HFFc6 (cell line): ENCODE data around the gene DLG2. TPM values are rescaled to one million over a fixed set of nuclear protein-coding genes. Genes with fewer than 3 reads are reported as not detected.
"Not testable (repeated sequence)": the region's sequence is repeated elsewhere in the genome, so short reads cannot be mapped to it uniquely, and the experiment has no call there.

Source experiments
- DNase-seq: peaks from one replicate; pipeline ENCODE4 v3.0.0-alpha.2; 2018
- H3K27ac Mint-ChIP-seq: 2 replicates; pipeline ENCODE4 v1.8.0; 2020; ENCODE audit warnings: mild to moderate bottlenecking, mixed read lengths
- H3K27me3 Mint-ChIP-seq: 2 replicates; pipeline ENCODE4 v1.8.0; 2021; ENCODE audit warnings: mild to moderate bottlenecking, moderate library complexity, mixed read lengths; ENCODE audit not compliant: insufficient read depth
- H3K36me3 Mint-ChIP-seq: 2 replicates; pipeline ENCODE4 v1.8.0; 2021; ENCODE audit warnings: low read depth, mixed read lengths
- H3K4me1 Mint-ChIP-seq: 2 replicates; pipeline ENCODE4 v1.8.0; 2020; ENCODE audit warnings: low read depth, mixed read lengths
- H3K4me3 Mint-ChIP-seq: 2 replicates; pipeline ENCODE4 v1.8.0; 2020; ENCODE audit warnings: mild to moderate bottlenecking, moderate library complexity, mixed read lengths
- H3K9me3 Mint-ChIP-seq: 2 replicates; pipeline ENCODE4 v1.8.0; 2020; ENCODE audit warnings: mild to moderate bottlenecking, mixed read lengths
- CTCF ChIP-seq: fragments of 200-600 bp; sonication (generic); IDR thresholded peaks from 2 replicates; pipeline ENCODE4 v1.5.0; 2021; ENCODE audit warnings: antibody characterized with exemption, mild to moderate bottlenecking
- total RNA-seq, 6 experiments: library from RNA; stranded (reverse); fragmentation: NEBNext Ultra II Directional; extraction: Animal tissue kit (Norgen Biotek cat#: 25700); gene quantifications; 2 replicates in 1 of 6; 3 replicates in 5 of 6; pipeline ENCODE4 v1.2.3, GENCODE V29; 2021

Gene DLG2
- total RNA-seq, 6 experiments from 2014 or later, result 0.39 to 1.00 (median 0.80) TPM; not detected in 1

GRCh38 chr11:85236211-85236610 lies 390.9 kb downstream of the DLG2 start:
- no peak for DNase-seq
- no peaks in the 10 kb centered on the region for H3K4me1 Mint-ChIP-seq
- TF ChIP-seq CTCF, result no peak
- no peak overlapping the region for H3K27ac Mint-ChIP-seq
- no peaks in the 10 kb centered on the region for H3K27me3 Mint-ChIP-seq
- H3K36me3 Mint-ChIP-seq, result no peaks in the 10 kb centered on the region
- peaks cover 24% of the 10 kb centered on the region for H3K9me3 Mint-ChIP-seq
- H3K4me3 Mint-ChIP-seq, result no peak overlapping the region

GRCh38 chr11:85232559-85232958 lies 394.6 kb downstream of the DLG2 start:
- no peak for TF ChIP-seq CTCF
- no peaks in the 10 kb centered on the region for H3K27me3 Mint-ChIP-seq
- no peak overlapping the region for H3K4me3 Mint-ChIP-seq
- peaks cover 24% of the 10 kb centered on the region for H3K9me3 Mint-ChIP-seq
- H3K4me1 Mint-ChIP-seq, result no peaks in the 10 kb centered on the region
- no peak for DNase-seq
- no peak overlapping the region for H3K27ac Mint-ChIP-seq
- no peaks in the 10 kb centered on the region for H3K36me3 Mint-ChIP-seq

GRCh38 chr11:85231588-85231987 lies 395.6 kb downstream of the DLG2 start:
- H3K4me1 Mint-ChIP-seq, result no peaks in the 10 kb centered on the region
- H3K27me3 Mint-ChIP-seq, result no peaks in the 10 kb centered on the region
- no peak overlapping the region for H3K27ac Mint-ChIP-seq
- no peaks in the 10 kb centered on the region for H3K36me3 Mint-ChIP-seq
- no peak for TF ChIP-seq CTCF
- no peak overlapping the region for H3K4me3 Mint-ChIP-seq
- H3K9me3 Mint-ChIP-seq, result peaks cover 24% of the 10 kb centered on the region
- DNase-seq, result no peak

DNA sequence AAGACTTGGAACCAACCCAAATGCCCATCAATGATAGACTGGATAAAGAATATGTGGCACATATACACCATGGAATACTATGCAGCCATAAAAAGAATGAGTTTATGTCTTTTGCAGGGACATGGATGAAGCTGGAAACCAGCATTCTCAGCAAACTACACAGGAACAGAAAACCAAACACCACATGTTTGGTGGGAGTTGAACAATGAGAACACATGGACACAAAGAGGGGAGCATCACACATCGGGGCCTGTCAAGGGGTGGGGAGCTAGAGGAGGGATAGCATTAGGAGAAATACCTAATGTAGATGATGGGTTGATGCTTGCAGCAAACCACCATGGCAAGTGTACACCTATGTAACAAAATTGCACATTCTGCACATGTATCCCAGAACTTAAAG lies 397.4 kb downstream of the DLG2 start:
- not testable (repeated sequence) for H3K27me3 Mint-ChIP-seq, H3K4me1 Mint-ChIP-seq, DNase-seq, H3K4me3 Mint-ChIP-seq, H3K27ac Mint-ChIP-seq, H3K36me3 Mint-ChIP-seq
- peaks cover 33% of the 10 kb centered on the region for H3K9me3 Mint-ChIP-seq

DNA sequence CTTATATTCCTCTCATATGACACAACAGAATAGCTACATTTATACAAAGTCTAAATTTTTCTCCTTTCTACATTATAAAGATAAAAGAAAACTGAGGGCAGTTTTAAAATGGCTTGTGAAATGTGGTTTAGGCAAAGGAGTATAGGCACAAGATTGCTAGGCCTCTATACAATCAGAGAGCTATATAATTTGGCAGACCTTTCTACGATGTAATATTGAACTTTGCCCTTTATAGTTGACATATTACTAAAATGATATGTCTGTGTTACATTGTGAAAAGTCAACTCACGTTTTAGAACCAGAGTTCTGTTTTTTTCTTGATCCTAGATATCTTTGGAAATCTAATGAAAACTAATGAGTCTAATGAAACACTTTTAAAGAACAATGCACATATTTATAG lies 430.2 kb downstream of the DLG2 start:
- H3K4me1 Mint-ChIP-seq, result no peaks in the 10 kb centered on the region
- no peak overlapping the region for H3K27ac Mint-ChIP-seq
- DNase-seq, result no peak
- no peaks in the 10 kb centered on the region for H3K27me3 Mint-ChIP-seq
- no peak for TF ChIP-seq CTCF
- H3K36me3 Mint-ChIP-seq, result no peaks in the 10 kb centered on the region
- H3K4me3 Mint-ChIP-seq, result no peak overlapping the region
- peaks cover 20% of the 10 kb centered on the region for H3K9me3 Mint-ChIP-seq

DNA sequence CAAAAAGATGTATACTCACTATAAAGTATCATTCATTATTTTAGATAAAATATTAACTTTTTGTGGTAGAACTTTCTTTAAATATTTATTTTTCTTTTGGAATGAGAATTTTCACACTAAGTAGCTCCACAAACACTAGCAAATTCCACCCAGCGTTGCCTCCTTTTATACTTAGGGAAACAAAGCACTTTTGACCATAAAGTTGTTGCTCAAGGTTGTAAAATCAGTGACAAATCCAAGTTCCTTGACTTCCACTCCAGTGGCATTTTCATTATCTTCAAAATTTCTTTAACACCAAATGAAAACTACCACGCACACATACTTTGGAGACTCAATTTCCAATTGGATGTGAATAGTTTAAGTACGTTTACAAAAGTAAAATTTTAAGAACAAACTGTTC lies 431.2 kb downstream of the DLG2 start:
- no peaks in the 10 kb centered on the region for H3K27me3 Mint-ChIP-seq
- no peaks in the 10 kb centered on the region for H3K4me1 Mint-ChIP-seq
- no peaks in the 10 kb centered on the region for H3K36me3 Mint-ChIP-seq
- no peak overlapping the region for H3K4me3 Mint-ChIP-seq
- no peak overlapping the region for H3K27ac Mint-ChIP-seq
- no peak for DNase-seq
- H3K9me3 Mint-ChIP-seq, result peaks cover 16% of the 10 kb centered on the region
- no peak for TF ChIP-seq CTCF
